Activated CD4-positive, alpha-beta memory T cell treated with anti-CD3 and anti-CD28 coated beads for 36 hours (primary cell): ENCODE measurements around the gene FAM193A. TPM values are rescaled to one million over a fixed set of nuclear protein-coding genes. Genes with fewer than 3 reads are reported as not detected.
"Not testable (repeated sequence)": the region's sequence is repeated elsewhere in the genome, so short reads cannot be mapped to it uniquely, and the experiment has no call there.

Source experiments
- CTCF ChIA-PET: fragments of 350-600 bp; sonication (Branson Sonifier 250); formaldehyde crosslinking; loops from one replicate; lab custom pipeline; 2021; ENCODE audit warnings: antibody characterized with exemption, inconsistent platforms; lab: Charles Lee
- POLR2A ChIA-PET: fragments of 350-600 bp; sonication (Branson Sonifier 250); formaldehyde crosslinking; loops from one replicate; lab custom pipeline; 2021; ENCODE audit warnings: antibody characterized with exemption; lab: Charles Lee
- DNase-seq: peaks from one replicate; pipeline ENCODE4 v3.0.0-alpha.2; 2020
- H3K27ac Mint-ChIP-seq: one replicate; pipeline ENCODE4 v1.8.0; 2021; ENCODE audit warnings: mixed read lengths
- H3K27me3 Mint-ChIP-seq: one replicate; pipeline ENCODE4 v1.8.0; 2021; ENCODE audit warnings: mixed read lengths
- H3K36me3 Mint-ChIP-seq: one replicate; pipeline ENCODE4 v1.8.0; 2021; ENCODE audit warnings: mixed read lengths
- H3K4me1 Mint-ChIP-seq: one replicate; pipeline ENCODE4 v1.8.0; 2021; ENCODE audit warnings: low read depth, mixed read lengths
- H3K4me3 Mint-ChIP-seq: one replicate; pipeline ENCODE4 v1.8.0; 2021; ENCODE audit warnings: mild to moderate bottlenecking, mixed read lengths
- H3K9me3 Mint-ChIP-seq: one replicate; pipeline ENCODE4 v1.8.0; 2021; ENCODE audit warnings: mixed read lengths
- intact Hi-C: fragments of 100-400 bp; cut with micrococcal nuclease; formaldehyde crosslinking; loops from one replicate; pipeline ENCODE4 v1.15.1; 2023
- total RNA-seq, 2 experiments: library from RNA; stranded (reverse); gene quantifications; one replicate each; pipeline ENCODE4 v1.2.3, GENCODE V29; 2021

The FAM193A gene
- total RNA-seq, 2 experiments from 2014 or later: 21.7 to 22.6 TPM

GRCh38 chr4:2754848-2755819 is 218.7 kb downstream of the FAM193A start:
- Mint-ChIP-seq H3K27me3 (no peaks in the 10 kb centered on the region), H3K36me3 (peaks cover 18% of the 10 kb centered on the region), H3K9me3 (no peaks in the 10 kb centered on the region), H3K4me1 (peaks cover 46% of the 10 kb centered on the region), H3K4me3 (peak overlapping the region; percentile 84), H3K27ac (peak overlapping the region; percentile 84)
- no peak for DNase-seq
- CTCF ChIA-PET: interaction anchor here (0.7 to 1.5 kb wide), 3 partner anchors 8 to 98 kb away, joined by 3 to 4 read pairs (median 3); no protein-coding TSS in a partner anchor
- POLR2A ChIA-PET: interaction anchor here (0.6 to 1.7 kb wide), 3 partner anchors 9 to 286 kb away, joined by 3 to 28 read pairs (median 6); partner anchors contain the start of gene RNF4
- intact Hi-C loops: no loop called here

GRCh38 chr4:2755821-2756690 is 219.6 kb downstream of the FAM193A start, which contains the start of gene TNIP2:
Gene TNIP2 (minus strand): TSS chr4:2756336. CDS start chr4:2756289, 47 bp downstream.
- H3K4me1 Mint-ChIP-seq: peaks cover 41% of the 10 kb centered on the region
- POLR2A ChIA-PET: interaction anchor here (0.5 to 1.7 kb wide), 4 partner anchors 10 to 287 kb away, joined by 3 to 28 read pairs (median 4); partner anchors contain the start of gene RNF4
- CTCF ChIA-PET: interaction anchor here (0.7 to 1.5 kb wide), 4 partner anchors 9 to 198 kb away, joined by 3 to 4 read pairs (median 4); no protein-coding TSS in a partner anchor
- H3K27me3 Mint-ChIP-seq: no peaks in the 10 kb centered on the region
- peak; percentile 86 for DNase-seq
- peak within 1 kb of the TSS; percentile 84 for H3K27ac Mint-ChIP-seq
- intact Hi-C loops: loop anchor here (1.0 kb wide), 2 partner anchors 10 to 220 kb away; partner anchors contain the start of gene FAM193A
- no peaks in the 10 kb centered on the region for H3K9me3 Mint-ChIP-seq
- peaks cover 15% of the 10 kb centered on the region for H3K36me3 Mint-ChIP-seq
- peak within 1 kb of the TSS; percentile 84 for H3K4me3 Mint-ChIP-seq

- H3K4me3 Mint-ChIP-seq: peak overlapping the region; percentile 66
- no peaks in the 10 kb centered on the region for H3K9me3 Mint-ChIP-seq
- CTCF ChIA-PET: interaction anchor here (0.6 to 1.5 kb wide), 3 partner anchors 10 to 281 kb away, joined by 3 to 4 read pairs (median 3); no protein-coding TSS in a partner anchor
- peaks cover 35% of the 10 kb centered on the region for H3K4me1 Mint-ChIP-seq
- DNase-seq: no peak
- intact Hi-C loops: loop anchor here (1.0 kb wide), 2 partner anchors 11 to 221 kb away; partner anchors contain the start of gene FAM193A
- peaks cover 15% of the 10 kb centered on the region for H3K36me3 Mint-ChIP-seq
- POLR2A ChIA-PET: interaction anchor here (0.5 to 1.7 kb wide), 2 partner anchors 10 to 44 kb away, joined by 3 to 28 read pairs; no protein-coding TSS in a partner anchor
- no peaks in the 10 kb centered on the region for H3K27me3 Mint-ChIP-seq
- H3K27ac Mint-ChIP-seq: peak overlapping the region; percentile 45
Measured at GRCh38 chr4:2756691-2757350, 220.4 kb downstream of the FAM193A start.

- ChIA-PET CTCF (interaction anchor here (0.6 to 1.4 kb wide), 2 partner anchors 197 to 281 kb away, joined by 3 to 4 read pairs; no protein-coding TSS in a partner anchor), POLR2A (no interaction called here)
- no peaks in the 10 kb centered on the region for H3K9me3 Mint-ChIP-seq
- H3K4me3 Mint-ChIP-seq: peak overlapping the region; percentile 23
- peak overlapping the region; percentile 33 for H3K27ac Mint-ChIP-seq
- H3K27me3 Mint-ChIP-seq: no peaks in the 10 kb centered on the region
- H3K36me3 Mint-ChIP-seq: peaks cover 13% of the 10 kb centered on the region
- peaks cover 31% of the 10 kb centered on the region for H3K4me1 Mint-ChIP-seq
- no peak for DNase-seq
- intact Hi-C loops: no loop called here
Measured at GRCh38 chr4:2757426-2757825, 221.0 kb downstream of the FAM193A start.

- CTCF ChIA-PET: no interaction called here
- intact Hi-C loops: loop anchor here (5.0 to 10.0 kb wide), 2 partner anchors 36 to 284 kb away; no protein-coding TSS in a partner anchor
- no peaks in the 10 kb centered on the region for H3K9me3 Mint-ChIP-seq
- DNase-seq: peak; percentile 51
- H3K27me3 Mint-ChIP-seq: no peaks in the 10 kb centered on the region
- no peak overlapping the region for H3K27ac Mint-ChIP-seq
- H3K36me3 Mint-ChIP-seq: no peaks in the 10 kb centered on the region
- H3K4me3 Mint-ChIP-seq: no peak overlapping the region
- POLR2A ChIA-PET: interaction anchor here (1.7 to 2.0 kb wide), 2 partner anchors 11 to 175 kb away, joined by 5 to 8 read pairs; no protein-coding TSS in a partner anchor
- peaks cover 9% of the 10 kb centered on the region for H3K4me1 Mint-ChIP-seq
Measured at GRCh38 chr4:2761035-2761923, 224.8 kb downstream of the FAM193A start.

- no peaks in the 10 kb centered on the region for H3K27me3 Mint-ChIP-seq
- ChIA-PET POLR2A (interaction anchor here (2.0 kb wide), 1 partner anchor 11 kb away, joined by 5 read pairs; no protein-coding TSS in a partner anchor), CTCF (interaction anchor here (0.5 to 1.0 kb wide), 2 partner anchors 12 to 192 kb away, joined by 4 read pairs; no protein-coding TSS in a partner anchor)
- H3K9me3 Mint-ChIP-seq: no peaks in the 10 kb centered on the region
- H3K4me1 Mint-ChIP-seq: peaks cover 5% of the 10 kb centered on the region
- no peak overlapping the region for H3K27ac Mint-ChIP-seq
- H3K4me3 Mint-ChIP-seq: no peak overlapping the region
- DNase-seq: no peak
- H3K36me3 Mint-ChIP-seq: no peaks in the 10 kb centered on the region
- intact Hi-C loops: loop anchor here (5.0 to 10.0 kb wide), 2 partner anchors 35 to 283 kb away; no protein-coding TSS in a partner anchor
Measured at GRCh38 chr4:2762048-2762447, 225.6 kb downstream of the FAM193A start.

- not testable (repeated sequence) for H3K27me3 Mint-ChIP-seq, H3K27ac Mint-ChIP-seq, H3K4me1 Mint-ChIP-seq, DNase-seq, H3K9me3 Mint-ChIP-seq, H3K36me3 Mint-ChIP-seq, H3K4me3 Mint-ChIP-seq
- CTCF ChIA-PET: interaction anchor here (0.5 to 2.7 kb wide), 20 partner anchors 11 to 216 kb away, joined by 3 to 20 read pairs (median 4); partner anchors contain the start of genes GRK4 and NOP14
- intact Hi-C loops: loop anchor here (5.0 to 10.0 kb wide), 2 partner anchors 35 to 282 kb away; no protein-coding TSS in a partner anchor
- POLR2A ChIA-PET: interaction anchor here (1.0 kb wide), 1 partner anchor 201 kb away, joined by 5 read pairs; the partner anchor contains the start of genes GRK4 and NOP14
Measured at GRCh38 chr4:2762486-2763370, 226.3 kb downstream of the FAM193A start.

- Mint-ChIP-seq H3K4me1 (peaks cover 5% of the 10 kb centered on the region), H3K4me3 (peak overlapping the region; percentile 56), H3K9me3 (no peaks in the 10 kb centered on the region), H3K27me3 (no peaks in the 10 kb centered on the region), H3K36me3 (no peaks in the 10 kb centered on the region), H3K27ac (peak overlapping the region; percentile 23)
- intact Hi-C loops: loop anchor here (5.0 to 10.0 kb wide), 2 partner anchors 34 to 281 kb away; no protein-coding TSS in a partner anchor
- CTCF ChIA-PET: interaction anchor here (0.6 to 2.7 kb wide), 30 partner anchors 11 to 323 kb away, joined by 3 to 20 read pairs (median 5); partner anchors contain the start of genes GRK4 and NOP14
- POLR2A ChIA-PET: interaction anchor here (1.0 to 1.7 kb wide), 4 partner anchors 17 to 200 kb away, joined by 5 to 7 read pairs (median 5); partner anchors contain the start of genes GRK4 and NOP14
- no peak for DNase-seq
Measured at GRCh38 chr4:2763511-2763967, 227.1 kb downstream of the FAM193A start.
